WTC11 (cell line): ENCODE measurements around the gene MEST.

ENCODE experiments used
- ZNF232 ChIP-seq: sonication (generic); formaldehyde crosslinking; IDR thresholded peaks from 2 replicates; pipeline ENCODE4 v1.8.0; 2022; ENCODE audit warnings: mild to moderate bottlenecking, missing genetic modification reagents
- TF ChIP-seq, protein P1 (sequence below): sonication (generic); formaldehyde crosslinking; IDR thresholded peaks from 2 replicates; pipeline ENCODE4 v1.8.0; 2022; ENCODE audit warnings: mild to moderate bottlenecking, missing genetic modification reagents
- TF ChIP-seq, protein P2 (sequence below): sonication (generic); formaldehyde crosslinking; IDR thresholded peaks from 2 replicates; pipeline ENCODE4 v1.8.0; 2022; ENCODE audit warnings: mild to moderate bottlenecking, missing genetic modification reagents
- TF ChIP-seq, protein P3 (sequence below): fragments of 200-600 bp; IDR thresholded peaks from 2 replicates; pipeline ENCODE4 v1.8.0; 2022; ENCODE audit warnings: antibody characterized with exemption

DNA sequence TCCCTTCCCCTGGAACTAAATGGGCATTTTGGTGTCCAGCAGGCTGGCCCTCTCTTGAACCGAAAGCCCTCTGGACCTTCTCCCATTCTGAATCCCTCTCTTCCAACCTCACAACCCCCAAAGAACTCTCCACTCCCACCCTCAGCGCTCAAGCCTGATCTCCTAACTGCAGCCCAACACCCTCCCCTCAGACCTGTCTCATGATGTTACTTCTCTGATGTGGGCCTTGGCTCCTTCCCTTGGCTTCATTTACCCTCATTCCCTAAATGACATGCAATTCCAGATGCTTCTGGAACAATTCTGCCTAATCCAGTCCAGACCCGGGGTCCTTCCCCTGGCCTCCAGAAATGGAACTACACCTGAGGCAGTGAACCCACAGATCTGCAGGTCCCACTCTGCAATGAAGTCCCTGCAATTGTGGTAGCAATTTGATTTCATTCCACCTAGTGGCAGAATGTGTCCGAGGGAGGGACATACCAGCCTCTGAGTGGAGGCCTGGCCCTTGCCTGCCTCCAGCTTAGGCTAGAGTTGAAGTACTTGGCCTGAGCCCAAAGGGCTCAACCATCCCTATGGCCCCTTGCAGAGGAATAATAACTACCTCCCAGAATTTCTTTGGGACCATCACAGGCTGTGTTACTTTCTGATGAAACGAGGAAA, 47.0 kb upstream of the MEST start:
- TF ChIP-seq, protein P1, sequence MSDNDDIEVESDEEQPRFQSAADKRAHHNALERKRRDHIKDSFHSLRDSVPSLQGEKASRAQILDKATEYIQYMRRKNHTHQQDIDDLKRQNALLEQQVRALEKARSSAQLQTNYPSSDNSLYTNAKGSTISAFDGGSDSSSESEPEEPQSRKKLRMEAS (CRISPR knock-in tag): no peak
- no peak for TF ChIP-seq ZNF232 (CRISPR knock-in tag)
- TF ChIP-seq, protein P2, sequence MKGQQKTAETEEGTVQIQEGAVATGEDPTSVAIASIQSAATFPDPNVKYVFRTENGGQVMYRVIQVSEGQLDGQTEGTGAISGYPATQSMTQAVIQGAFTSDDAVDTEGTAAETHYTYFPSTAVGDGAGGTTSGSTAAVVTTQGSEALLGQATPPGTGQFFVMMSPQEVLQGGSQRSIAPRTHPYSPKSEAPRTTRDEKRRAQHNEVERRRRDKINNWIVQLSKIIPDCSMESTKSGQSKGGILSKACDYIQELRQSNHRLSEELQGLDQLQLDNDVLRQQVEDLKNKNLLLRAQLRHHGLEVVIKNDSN (CRISPR knock-in tag): no peak
- TF ChIP-seq, protein P3, sequence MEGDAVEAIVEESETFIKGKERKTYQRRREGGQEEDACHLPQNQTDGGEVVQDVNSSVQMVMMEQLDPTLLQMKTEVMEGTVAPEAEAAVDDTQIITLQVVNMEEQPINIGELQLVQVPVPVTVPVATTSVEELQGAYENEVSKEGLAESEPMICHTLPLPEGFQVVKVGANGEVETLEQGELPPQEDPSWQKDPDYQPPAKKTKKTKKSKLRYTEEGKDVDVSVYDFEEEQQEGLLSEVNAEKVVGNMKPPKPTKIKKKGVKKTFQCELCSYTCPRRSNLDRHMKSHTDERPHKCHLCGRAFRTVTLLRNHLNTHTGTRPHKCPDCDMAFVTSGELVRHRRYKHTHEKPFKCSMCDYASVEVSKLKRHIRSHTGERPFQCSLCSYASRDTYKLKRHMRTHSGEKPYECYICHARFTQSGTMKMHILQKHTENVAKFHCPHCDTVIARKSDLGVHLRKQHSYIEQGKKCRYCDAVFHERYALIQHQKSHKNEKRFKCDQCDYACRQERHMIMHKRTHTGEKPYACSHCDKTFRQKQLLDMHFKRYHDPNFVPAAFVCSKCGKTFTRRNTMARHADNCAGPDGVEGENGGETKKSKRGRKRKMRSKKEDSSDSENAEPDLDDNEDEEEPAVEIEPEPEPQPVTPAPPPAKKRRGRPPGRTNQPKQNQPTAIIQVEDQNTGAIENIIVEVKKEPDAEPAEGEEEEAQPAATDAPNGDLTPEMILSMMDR: no peak
